Upper lobe of left lung (tissue), 6 donors: ENCODE measurements around the gene SREBF1. TPM values are rescaled to one million over a fixed set of nuclear protein-coding genes. Genes with fewer than 3 reads are reported as not detected.
A peak's percentile ranks its signal among the peaks of the same experiment; 100 is the strongest.

Source experiments
- ATAC-seq, 2 donors: fragments of 200-7000 bp; cut with Tn5 transposase; one replicate each; pipeline ENCODE4 v1.9.1; 2022; ENCODE audit warnings: mild to moderate bottlenecking in 2 of 2, moderate library complexity in 2 of 2; ENCODE audit not compliant: low FRiP score in 2 of 2
- DNase-seq, 2 donors: peaks; one replicate each; pipeline ENCODE4 v3.0.0-alpha.2; 2019 to 2020
- H3K27ac ChIP-seq, 4 donors: fragments of 200-600 bp; sonication (generic); one replicate each; pipeline ENCODE4 v1.5.1; 2016 to 2019
- H3K27me3 ChIP-seq, 4 donors: fragments of 200-600 bp; sonication (generic); one replicate each; pipeline ENCODE4 v1.5.1; 2017 to 2019
- H3K36me3 ChIP-seq, 4 donors: fragments of 200-600 bp; sonication (generic); one replicate each; pipeline ENCODE4 v1.5.1; 2016 to 2019
- H3K4me1 ChIP-seq, 4 donors: fragments of 200-600 bp; sonication (generic); one replicate each; pipeline ENCODE4 v1.5.1; 2018 to 2019
- H3K4me3 ChIP-seq, 4 donors: fragments of 200-600 bp; sonication (generic); one replicate each; pipeline ENCODE4 v1.5.1; 2017 to 2019; ENCODE audit warnings: mild to moderate bottlenecking in 2 of 4, moderate library complexity in 1 of 4
- H3K9me3 ChIP-seq, 4 donors: fragments of 200-600 bp; sonication (generic); one replicate each; pipeline ENCODE4 v1.5.1; 2018 to 2019
- EP300 ChIP-seq, 4 donors: sonication (generic); formaldehyde crosslinking; IDR thresholded peaks; one replicate each; pipeline ENCODE4 v1.5.1; 2017; ENCODE audit warnings: antibody characterized with exemption in 4 of 4, control low read depth in 2 of 4
- POLR2A ChIP-seq, 4 donors: fragments of 450-650 bp; IDR thresholded peaks; one replicate each; pipeline ENCODE4 v1.5.1; 2016 to 2017; ENCODE audit warnings: antibody characterized with exemption in 4 of 4, mild to moderate bottlenecking in 2 of 4
- POLR2AphosphoS5 ChIP-seq, 2 donors: sonication (generic); formaldehyde crosslinking; IDR thresholded peaks; one replicate each; pipeline ENCODE4 v1.5.1; 2017; ENCODE audit warnings: antibody characterized with exemption in 2 of 2
- WGBS, 2 donors: methylation state at CpG; one replicate each; pipeline ENCODE4 v1.1.5; 2017 to 2018; 5-methylcytosine and 5-hydroxymethylcytosine counted together
- total RNA-seq, 6 donors: library from RNA; depleted of rRNA in 4 of 6; stranded (reverse); fragments of >200 nt in 4 of 6; gene quantifications; one replicate each; pipeline versions ENCODE4 v1.1.0 to v1.2.1, GENCODE V29; 2016 to 2021
- TF ChIP-seq, protein P1 (sequence below), 6 experiments: fragments of 450-650 bp in 4 of 6; fragments of 200-600 bp in 2 of 6; sonication (generic) in 2 of 6; IDR thresholded peaks; one replicate each; pipeline ENCODE4 v1.5.1; 2016 to 2019; ENCODE audit warnings: antibody characterized with exemption in 6 of 6
- donor health status: DM: no; HTN: no; CAD: no; lungs with moderate emphysema.
- donor health status: DM: no; HTN: yes; CAD: no; lungs with severe emphysema.

SREBF1 gene
- total RNA-seq, 6 donors from 2014 or later = 64.2 to 579 (median 123) TPM

DNA sequence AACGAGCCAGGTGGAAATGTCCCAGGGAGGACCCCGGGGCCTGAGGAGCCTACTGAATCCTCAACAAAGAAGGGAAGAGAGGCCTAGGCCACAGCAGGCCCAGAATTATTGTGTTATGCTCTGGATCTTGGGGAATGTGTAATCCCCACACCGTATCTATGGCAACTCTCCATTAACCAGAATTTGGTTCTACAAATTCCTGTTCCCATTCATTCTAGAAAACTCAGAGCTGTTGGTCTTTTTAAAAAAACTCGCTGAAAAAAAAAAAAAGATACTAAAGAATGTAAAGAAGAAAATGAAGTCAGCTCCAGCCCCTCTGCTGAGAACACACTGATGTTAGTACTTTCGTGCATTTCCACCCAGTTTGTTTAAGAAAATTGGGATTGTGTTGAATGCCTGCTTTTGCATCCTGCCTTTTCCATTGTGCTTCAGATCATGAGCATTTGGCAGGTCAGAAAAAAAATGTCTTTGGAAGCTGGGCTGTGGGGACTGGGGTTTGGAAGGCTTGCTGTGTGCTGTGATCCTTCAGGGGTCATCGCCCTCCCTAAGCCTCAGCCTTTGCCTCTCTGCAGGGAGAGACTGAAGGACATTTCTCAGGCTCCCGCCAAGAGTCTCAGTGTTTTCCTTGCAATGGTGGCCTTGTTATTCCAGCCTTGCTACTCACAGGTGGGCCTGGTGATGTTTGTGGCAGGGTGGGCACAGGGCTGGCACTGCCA, 69.5 kb downstream of the SREBF1 start:
- ATAC-seq (no peak), DNase-seq (no peak)
- 79 to 88% methylated on average over 7 of the region's 7 CpGs for WGBS, 2 donors
- Histone ChIP-seq H3K9me3 (no peaks in the 10 kb centered on the region), H3K4me3 (no peak overlapping the region), H3K27me3 (no peaks in the 10 kb centered on the region), H3K4me1 (peaks cover 11 to 24% (median 11%) of the 10 kb centered on the region in 4 donors), H3K27ac (no peak overlapping the region), H3K36me3 (peaks cover 0 to 8% (median 3%) of the 10 kb centered on the region in 4 donors)
- TF ChIP-seq EP300 (IDR thresholded peaks at IDR 0.05) (no peak), POLR2A (IDR thresholded peaks at IDR 0.05) (no peak), POLR2AphosphoS5 (IDR thresholded peaks at IDR 0.05) (no peak)
- TF ChIP-seq, protein P1, sequence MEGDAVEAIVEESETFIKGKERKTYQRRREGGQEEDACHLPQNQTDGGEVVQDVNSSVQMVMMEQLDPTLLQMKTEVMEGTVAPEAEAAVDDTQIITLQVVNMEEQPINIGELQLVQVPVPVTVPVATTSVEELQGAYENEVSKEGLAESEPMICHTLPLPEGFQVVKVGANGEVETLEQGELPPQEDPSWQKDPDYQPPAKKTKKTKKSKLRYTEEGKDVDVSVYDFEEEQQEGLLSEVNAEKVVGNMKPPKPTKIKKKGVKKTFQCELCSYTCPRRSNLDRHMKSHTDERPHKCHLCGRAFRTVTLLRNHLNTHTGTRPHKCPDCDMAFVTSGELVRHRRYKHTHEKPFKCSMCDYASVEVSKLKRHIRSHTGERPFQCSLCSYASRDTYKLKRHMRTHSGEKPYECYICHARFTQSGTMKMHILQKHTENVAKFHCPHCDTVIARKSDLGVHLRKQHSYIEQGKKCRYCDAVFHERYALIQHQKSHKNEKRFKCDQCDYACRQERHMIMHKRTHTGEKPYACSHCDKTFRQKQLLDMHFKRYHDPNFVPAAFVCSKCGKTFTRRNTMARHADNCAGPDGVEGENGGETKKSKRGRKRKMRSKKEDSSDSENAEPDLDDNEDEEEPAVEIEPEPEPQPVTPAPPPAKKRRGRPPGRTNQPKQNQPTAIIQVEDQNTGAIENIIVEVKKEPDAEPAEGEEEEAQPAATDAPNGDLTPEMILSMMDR (IDR thresholded peaks at IDR 0.05) = no peak

DNA sequence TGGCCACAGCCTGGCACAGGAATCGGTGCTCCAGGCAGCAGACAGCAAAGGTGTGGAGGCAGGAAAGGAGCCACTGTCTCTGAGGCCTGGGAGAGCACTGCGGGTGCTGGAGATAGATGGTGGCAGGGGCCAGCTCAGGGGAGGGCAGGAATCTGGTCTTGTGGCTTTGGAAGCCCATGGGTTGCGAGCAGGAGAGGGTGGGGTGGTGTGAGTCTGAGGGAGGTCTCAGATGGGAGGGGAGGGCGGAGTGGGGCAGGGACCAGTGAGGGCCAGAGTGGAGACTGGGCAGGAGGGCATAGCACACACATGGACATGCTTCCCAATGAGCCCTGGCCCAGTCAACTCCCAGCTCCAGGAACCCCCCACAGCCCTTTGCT, 70.1 kb downstream of the SREBF1 start:
- Histone ChIP-seq H3K27ac (no peak overlapping the region), H3K4me1 (peaks cover 11 to 24% (median 11%) of the 10 kb centered on the region in 4 donors), H3K36me3 (peaks cover 0 to 8% (median 3%) of the 10 kb centered on the region in 4 donors), H3K9me3 (no peaks in the 10 kb centered on the region), H3K4me3 (no peak overlapping the region), H3K27me3 (no peaks in the 10 kb centered on the region)
- ATAC-seq (no peak), DNase-seq (no peak)
- WGBS, 2 donors = 91 to 92% methylated on average over 4 of the region's 4 CpGs
- no peak for TF ChIP-seq POLR2A (IDR thresholded peaks at IDR 0.05)
- TF ChIP-seq EP300 (IDR thresholded peaks at IDR 0.05) = no peak
- TF ChIP-seq POLR2AphosphoS5 (IDR thresholded peaks at IDR 0.05) = no peak
- TF ChIP-seq, protein P1 (IDR thresholded peaks at IDR 0.05) = no peak

DNA sequence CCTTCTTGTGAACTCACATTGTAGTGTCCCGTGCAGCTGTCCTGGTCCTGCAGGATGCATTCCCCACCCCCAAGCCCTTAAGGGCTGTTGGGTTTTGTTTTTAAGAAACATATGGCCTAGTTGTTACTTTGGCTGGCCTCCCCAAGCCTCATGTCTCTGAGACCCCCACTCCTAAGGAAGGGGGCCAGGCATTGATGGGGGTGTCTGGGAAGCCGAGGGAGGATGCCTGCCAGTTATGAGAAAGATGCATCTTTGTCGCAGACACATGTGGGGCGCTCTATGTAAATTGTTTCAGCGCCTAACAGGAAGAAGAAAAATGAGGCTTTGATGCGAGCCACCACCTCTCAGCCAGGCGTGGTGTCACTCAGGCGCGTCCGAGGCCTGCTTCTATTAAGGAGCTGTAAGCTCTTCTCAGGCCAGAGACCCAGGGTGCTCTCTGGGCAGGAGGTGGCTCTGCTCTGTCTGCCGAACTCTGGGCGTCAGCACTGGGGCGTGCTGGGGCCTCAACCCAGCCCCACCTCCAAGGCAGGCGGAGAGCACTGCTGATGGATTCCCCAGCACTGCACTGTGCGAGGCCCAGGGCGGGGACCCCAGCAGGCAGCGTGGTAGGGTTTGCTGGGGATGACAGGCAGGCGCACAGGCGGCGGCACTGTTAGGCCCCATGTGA, 70.6 kb downstream of the SREBF1 start:
- Histone ChIP-seq H3K27ac (no peak overlapping the region), H3K9me3 (no peaks in the 10 kb centered on the region), H3K4me1 (peaks cover 11 to 24% (median 11%) of the 10 kb centered on the region in 4 donors), H3K27me3 (no peaks in the 10 kb centered on the region), H3K36me3 (peaks cover 0 to 8% (median 3%) of the 10 kb centered on the region in 4 donors), H3K4me3 (no peak overlapping the region)
- ATAC-seq = no peak
- TF ChIP-seq POLR2A (IDR thresholded peaks at IDR 0.05) = no peak
- WGBS, 2 donors = 78 to 90% methylated on average over 14 to 20 of the region's 20 CpGs
- DNase-seq = peak in 1 of 2 donors; percentile 56

DNA sequence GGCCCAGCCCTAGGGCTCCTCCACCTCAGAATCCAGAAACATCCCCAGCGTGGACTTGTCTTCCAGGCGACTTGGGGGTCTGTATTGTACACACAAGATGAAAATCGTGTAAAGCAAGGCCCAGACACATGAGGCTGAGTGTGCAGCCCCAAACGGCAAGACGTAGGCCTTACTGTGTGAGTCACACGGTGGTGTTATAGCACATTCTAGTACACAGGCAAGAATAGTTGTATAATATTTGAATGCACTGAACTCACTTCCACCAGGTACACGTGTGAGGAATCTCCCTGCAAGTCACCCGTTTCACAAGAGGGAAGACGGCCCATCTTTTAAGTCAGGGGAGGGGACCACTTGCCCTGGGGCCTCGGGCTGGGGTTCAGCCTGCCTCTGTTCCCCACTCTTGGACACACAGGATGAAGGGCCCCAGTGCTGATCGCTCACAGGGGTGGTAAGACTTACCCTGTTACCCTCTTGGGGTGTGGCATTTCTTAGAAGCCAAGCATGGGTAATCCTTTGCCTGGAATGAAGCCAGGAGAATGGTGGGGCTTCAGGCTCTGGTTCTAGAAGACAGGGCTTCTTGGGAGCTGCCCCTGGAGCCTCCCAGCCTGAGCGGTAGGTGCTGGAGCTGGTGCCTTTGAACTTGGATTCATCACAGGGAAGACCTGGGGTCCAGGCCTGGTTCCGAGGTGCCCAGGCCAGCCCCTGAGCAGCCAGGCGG, 71.3 kb downstream of the SREBF1 start:
- 80 to 91% methylated on average over 12 to 14 of the region's 14 CpGs for WGBS, 2 donors
- H3K9me3 ChIP-seq = no peaks in the 10 kb centered on the region
- no peak for DNase-seq
- TF ChIP-seq POLR2AphosphoS5 (IDR thresholded peaks at IDR 0.05) = no peak
- TF ChIP-seq, protein P1 (IDR thresholded peaks at IDR 0.05) = no peak
- no peak for TF ChIP-seq EP300 (IDR thresholded peaks at IDR 0.05)
- TF ChIP-seq POLR2A (IDR thresholded peaks at IDR 0.05) = no peak
- no peak overlapping the region for H3K27ac ChIP-seq
- no peak overlapping the region for H3K4me3 ChIP-seq
- peaks cover 11 to 24% (median 11%) of the 10 kb centered on the region in 4 donors for H3K4me1 ChIP-seq
- no peak for ATAC-seq
- no peaks in the 10 kb centered on the region for H3K27me3 ChIP-seq
- H3K36me3 ChIP-seq = peaks cover 0 to 8% (median 3%) of the 10 kb centered on the region in 4 donors

DNA sequence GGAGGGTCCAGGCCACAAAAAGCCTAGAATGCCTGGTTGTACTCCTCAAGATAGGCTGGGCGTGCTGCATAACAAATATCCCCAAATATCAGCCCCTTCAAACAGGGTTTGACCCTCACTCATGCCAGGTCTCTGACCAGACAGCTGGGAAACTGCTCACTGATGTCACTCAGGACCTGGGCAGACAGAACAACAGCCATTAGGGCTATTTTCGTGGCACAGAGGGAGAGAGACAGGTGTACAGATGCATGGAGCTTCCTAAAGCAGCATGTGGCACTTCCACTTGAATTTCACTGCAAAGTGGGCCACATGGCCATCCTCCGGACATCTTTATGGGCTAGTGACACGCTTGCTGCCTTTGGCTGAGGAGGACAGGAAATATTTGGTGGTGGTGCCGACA, 73.1 kb downstream of the SREBF1 start:
- no peak overlapping the region for H3K4me3 ChIP-seq
- H3K27ac ChIP-seq = no peak overlapping the region
- WGBS, 2 donors = 73 to 84% methylated on average over 4 to 5 of the region's 5 CpGs
- TF ChIP-seq POLR2A (IDR thresholded peaks at IDR 0.05) = no peak
- no peak for TF ChIP-seq EP300 (IDR thresholded peaks at IDR 0.05)
- TF ChIP-seq, protein P1 (IDR thresholded peaks at IDR 0.05) = no peak
- no peak for TF ChIP-seq POLR2AphosphoS5 (IDR thresholded peaks at IDR 0.05)
- no peaks in the 10 kb centered on the region for H3K27me3 ChIP-seq
- H3K9me3 ChIP-seq = no peaks in the 10 kb centered on the region
- H3K4me1 ChIP-seq = peaks cover 8 to 11% (median 9%) of the 10 kb centered on the region in 4 donors
- ATAC-seq = no peak
- DNase-seq = no peak
- peaks cover 0 to 8% (median 3%) of the 10 kb centered on the region in 4 donors for H3K36me3 ChIP-seq
